ENCODE results near the gene MAGI1. TPM values are rescaled to one million over a fixed set of nuclear protein-coding genes. Genes with fewer than 3 reads are reported as not detected.

Gene MAGI1
- total RNA-seq, 1 donor = 13.0 TPM

DNA sequence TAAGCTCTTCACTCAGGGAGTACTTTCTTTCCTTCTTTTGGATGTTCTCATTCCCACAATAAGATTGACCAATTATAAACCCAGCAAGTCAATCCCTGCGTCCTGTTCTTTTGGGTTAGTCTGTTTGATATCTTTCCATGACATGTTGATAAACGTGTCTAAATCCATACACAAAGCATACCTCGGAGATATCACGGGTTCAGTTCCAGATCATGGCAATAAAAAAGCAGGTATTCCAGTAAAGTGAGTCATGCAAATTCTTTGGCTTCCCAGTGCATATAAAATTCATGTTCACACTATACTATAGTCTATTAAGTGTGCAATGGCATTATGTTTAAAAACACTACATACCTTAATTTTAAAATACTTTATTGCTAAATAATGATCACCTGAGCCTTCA, 667.7 kb downstream of the MAGI1 start:
- DNase-seq (ENCODE audit: low read depth) = peak; percentile 2
- TF ChIP-seq, protein P1, sequence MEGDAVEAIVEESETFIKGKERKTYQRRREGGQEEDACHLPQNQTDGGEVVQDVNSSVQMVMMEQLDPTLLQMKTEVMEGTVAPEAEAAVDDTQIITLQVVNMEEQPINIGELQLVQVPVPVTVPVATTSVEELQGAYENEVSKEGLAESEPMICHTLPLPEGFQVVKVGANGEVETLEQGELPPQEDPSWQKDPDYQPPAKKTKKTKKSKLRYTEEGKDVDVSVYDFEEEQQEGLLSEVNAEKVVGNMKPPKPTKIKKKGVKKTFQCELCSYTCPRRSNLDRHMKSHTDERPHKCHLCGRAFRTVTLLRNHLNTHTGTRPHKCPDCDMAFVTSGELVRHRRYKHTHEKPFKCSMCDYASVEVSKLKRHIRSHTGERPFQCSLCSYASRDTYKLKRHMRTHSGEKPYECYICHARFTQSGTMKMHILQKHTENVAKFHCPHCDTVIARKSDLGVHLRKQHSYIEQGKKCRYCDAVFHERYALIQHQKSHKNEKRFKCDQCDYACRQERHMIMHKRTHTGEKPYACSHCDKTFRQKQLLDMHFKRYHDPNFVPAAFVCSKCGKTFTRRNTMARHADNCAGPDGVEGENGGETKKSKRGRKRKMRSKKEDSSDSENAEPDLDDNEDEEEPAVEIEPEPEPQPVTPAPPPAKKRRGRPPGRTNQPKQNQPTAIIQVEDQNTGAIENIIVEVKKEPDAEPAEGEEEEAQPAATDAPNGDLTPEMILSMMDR (IDR thresholded peaks at IDR 0.05; ENCODE audit: insufficient read depth, low read length) = no peak
- H3K4me3 ChIP-seq (ENCODE audit: low read depth, low read length) = no peak overlapping the region

GRCh38 chr3:65368866-65369265, 669.9 kb downstream of the MAGI1 start:
- TF ChIP-seq, protein P1 (IDR thresholded peaks at IDR 0.05; ENCODE audit: insufficient read depth, low read length) = no peak
- H3K4me3 ChIP-seq (ENCODE audit: low read depth, low read length) = no peak overlapping the region
- DNase-seq (ENCODE audit: low read depth) = no peak

- no peak overlapping the region for H3K4me3 ChIP-seq (ENCODE audit: low read depth, low read length)
- no peak for DNase-seq (ENCODE audit: low read depth)
- TF ChIP-seq, protein P1 (IDR thresholded peaks at IDR 0.05; ENCODE audit: insufficient read depth, low read length) = no peak
These were observed 676.0 kb downstream of the MAGI1 start for GRCh38 chr3:65362688-65363087.

DNA sequence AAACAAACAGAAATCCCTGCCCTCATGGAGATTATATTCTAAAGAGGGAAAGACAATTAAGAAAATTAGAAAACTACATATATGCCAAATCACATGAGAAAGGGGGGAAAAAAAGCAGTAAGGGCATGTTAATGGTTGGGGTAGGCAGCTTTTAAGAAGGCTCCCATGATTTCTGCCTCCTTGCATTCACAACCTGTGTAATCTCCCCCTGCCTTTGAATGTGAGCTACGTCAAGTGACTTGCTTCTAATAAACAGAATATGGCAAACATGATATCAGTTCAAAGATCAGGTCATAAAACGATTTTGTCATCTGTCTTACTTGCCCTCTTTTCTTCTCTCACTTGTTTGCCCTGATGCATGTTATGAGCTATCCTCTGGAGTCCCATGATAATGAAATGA, 677.3 kb downstream of the MAGI1 start:
- no peak for DNase-seq (ENCODE audit: low read depth)
- no peak overlapping the region for H3K4me3 ChIP-seq (ENCODE audit: low read depth, low read length)
- TF ChIP-seq, protein P1 (IDR thresholded peaks at IDR 0.05; ENCODE audit: insufficient read depth, low read length) = no peak

GRCh38 chr3:65356331-65357248, 682.1 kb downstream of the MAGI1 start:
- no peak for DNase-seq (ENCODE audit: low read depth)
- H3K4me3 ChIP-seq (ENCODE audit: low read depth, low read length) = no peak overlapping the region
- TF ChIP-seq, protein P1 (IDR thresholded peaks at IDR 0.05; ENCODE audit: insufficient read depth, low read length) = no peak

DNA sequence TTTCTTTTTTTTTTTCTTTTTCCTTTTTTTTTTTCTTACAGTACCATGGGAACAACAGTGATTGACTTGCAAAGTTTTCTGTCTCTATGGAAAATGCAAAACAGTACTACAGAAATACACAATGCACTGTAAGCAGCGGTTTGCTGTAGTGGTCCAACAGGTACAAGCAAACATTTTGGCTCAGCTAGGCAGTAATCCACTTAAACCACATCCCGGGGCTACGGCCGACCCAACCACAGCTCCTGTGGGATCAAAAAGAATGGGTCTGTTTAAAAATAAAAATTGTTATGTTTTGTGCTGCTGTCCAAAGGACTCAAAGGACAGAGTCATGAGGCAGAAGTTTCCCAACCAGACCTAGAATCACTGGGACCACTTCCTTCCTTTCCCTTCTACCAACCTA, 683.8 kb downstream of the MAGI1 start:
- DNase-seq (ENCODE audit: low read depth) = no peak
- TF ChIP-seq, protein P1 (IDR thresholded peaks at IDR 0.05; ENCODE audit: insufficient read depth, low read length) = no peak
- no peak overlapping the region for H3K4me3 ChIP-seq (ENCODE audit: low read depth, low read length)
